ENCODE measurements around the gene DELE1.
"Not testable (repeated sequence)": the region's sequence is repeated elsewhere in the genome, so short reads cannot be mapped to it uniquely, and the experiment has no call there.

Gene DELE1

GRCh38 chr5:141922827-141923447 is 734 bp upstream of the DELE1 start:
- not testable (repeated sequence) for DNase-seq (ENCODE audit: low read depth)

- no peak for DNase-seq (ENCODE audit: low read depth)
These were observed 2.8 kb downstream of the DELE1 start for GRCh38 chr5:141926434-141926833.

DNA sequence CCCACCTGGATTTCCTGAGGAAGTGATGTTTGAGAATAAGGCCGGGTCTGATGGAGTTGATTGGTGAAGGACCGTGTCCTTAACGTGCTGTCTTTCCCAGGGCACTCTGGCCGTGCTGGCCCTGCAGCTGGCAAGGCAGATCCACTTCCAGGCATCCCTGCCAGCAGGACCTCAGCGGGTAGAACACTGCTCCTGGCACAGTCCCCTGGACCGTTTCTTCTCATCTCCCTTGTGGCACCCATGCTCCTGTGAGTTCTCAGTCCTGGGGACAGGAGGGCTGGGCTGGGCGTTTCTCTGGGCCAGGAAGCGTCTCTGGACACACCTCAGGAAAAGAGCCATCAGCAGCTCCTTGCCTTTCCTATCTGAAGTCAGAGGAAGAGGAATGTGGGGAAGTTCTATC is 4.4 kb downstream of the DELE1 start:
- DNase-seq (ENCODE audit: low read depth) = no peak

- no peak for DNase-seq (ENCODE audit: low read depth)
These were observed 5.9 kb downstream of the DELE1 start for GRCh38 chr5:141929398-141930058.

DNA sequence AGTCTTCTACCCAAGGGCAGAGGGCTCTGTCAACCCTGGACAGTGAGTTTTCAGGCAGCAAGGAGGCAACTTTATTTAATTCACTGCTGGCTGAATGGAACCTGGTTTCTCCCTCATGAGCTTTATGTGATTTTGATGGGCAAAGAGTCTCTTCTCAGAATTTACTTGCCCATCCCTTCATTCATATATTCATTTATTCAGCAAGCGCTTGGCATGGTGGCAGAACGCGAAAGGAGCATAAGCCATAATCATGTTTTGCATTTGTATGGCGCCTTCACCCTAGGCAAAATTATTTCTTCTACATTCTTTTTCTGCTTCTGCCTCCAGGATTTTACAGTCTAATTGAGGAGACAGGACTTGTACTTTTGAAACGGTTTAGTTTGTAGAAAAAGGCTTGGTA is 8.0 kb downstream of the DELE1 start:
- no peak for DNase-seq (ENCODE audit: low read depth)

DNA sequence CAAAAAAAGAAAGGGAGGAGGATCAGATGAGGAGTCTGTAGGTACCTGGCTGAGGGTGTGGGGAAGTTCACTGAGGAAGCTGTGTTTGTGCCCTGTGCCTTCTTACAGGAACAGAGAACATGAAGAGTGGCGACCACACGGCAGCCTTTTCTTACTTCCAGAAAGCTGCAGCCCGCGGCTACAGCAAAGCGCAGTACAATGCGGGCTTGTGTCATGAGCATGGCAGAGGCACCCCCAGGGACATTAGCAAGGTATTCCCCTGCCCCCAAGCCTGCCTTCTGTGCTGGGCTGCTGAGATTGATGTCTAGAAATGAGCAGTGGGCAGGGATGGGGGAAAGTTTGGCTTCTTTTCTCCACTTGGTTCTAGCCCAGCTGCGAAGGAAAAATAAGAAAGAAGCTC is 9.5 kb downstream of the DELE1 start:
- DNase-seq (ENCODE audit: low read depth) = no peak

DNA sequence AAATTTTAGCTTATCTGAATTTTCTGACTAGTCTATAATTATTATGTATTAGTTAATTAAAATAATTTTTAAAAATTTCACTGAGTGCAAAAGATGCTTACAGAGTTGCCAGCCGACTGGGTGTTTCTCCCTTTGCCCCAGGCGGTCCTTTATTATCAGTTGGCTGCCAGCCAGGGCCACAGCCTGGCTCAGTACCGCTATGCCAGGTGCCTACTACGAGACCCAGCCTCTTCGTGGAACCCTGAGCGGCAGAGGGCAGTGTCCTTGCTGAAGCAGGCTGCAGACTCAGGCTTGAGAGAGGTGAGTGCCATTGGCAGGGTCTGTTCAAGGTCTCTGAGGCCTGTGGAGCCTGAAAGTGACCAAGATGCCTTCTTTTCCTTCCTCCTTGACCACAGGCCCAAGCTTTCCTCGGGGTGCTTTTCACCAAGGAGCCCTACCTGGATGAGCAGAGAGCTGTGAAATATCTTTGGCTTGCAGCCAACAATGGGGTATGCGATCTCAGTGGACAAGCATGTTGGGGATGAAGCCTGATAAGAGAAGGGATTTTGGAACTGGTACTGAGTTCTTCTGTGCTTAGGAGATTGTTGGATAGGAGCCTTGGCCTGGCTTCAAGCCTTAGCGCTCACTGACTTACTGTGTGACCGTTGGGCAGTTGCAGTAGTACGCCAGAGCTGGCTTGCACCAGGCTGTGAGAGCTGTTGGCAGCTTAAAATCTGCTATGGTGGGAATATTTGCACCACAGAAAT is 10.6 kb downstream of the DELE1 start:
- DNase-seq (ENCODE audit: low read depth) = no peak

- DNase-seq (ENCODE audit: low read depth) = no peak
These were observed 11.9 kb downstream of the DELE1 start for GRCh38 chr5:141935538-141935937.

DNA sequence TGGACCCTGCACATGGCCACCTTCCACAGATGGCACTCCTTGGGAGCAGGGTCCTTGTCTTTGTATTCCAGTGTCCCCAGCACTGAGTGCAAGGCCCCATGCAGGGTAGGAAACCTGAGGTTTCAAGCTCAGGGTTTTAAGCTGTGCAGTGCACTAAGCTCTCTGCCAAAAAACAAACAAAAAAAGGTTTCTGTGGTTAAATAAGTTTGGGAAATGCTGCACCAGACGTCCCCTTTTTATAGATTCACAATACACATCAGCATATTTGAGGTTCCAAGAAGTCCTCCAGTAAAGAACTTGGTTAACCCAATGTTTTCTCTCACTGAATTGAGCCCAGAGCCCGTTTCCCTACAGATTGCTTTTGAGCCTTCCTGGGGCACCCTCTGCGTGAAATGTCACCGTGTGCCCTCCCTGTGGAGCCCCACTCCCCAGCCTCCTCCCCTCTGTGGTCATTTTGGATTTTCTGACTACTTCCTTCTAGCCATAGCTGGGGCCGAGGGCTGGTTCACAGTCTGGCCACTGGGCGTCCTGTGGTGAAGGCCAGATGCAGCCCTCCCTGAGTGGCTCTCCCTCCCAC is 17.1 kb downstream of the DELE1 start:
- DNase-seq (ENCODE audit: low read depth) = no peak

DNA sequence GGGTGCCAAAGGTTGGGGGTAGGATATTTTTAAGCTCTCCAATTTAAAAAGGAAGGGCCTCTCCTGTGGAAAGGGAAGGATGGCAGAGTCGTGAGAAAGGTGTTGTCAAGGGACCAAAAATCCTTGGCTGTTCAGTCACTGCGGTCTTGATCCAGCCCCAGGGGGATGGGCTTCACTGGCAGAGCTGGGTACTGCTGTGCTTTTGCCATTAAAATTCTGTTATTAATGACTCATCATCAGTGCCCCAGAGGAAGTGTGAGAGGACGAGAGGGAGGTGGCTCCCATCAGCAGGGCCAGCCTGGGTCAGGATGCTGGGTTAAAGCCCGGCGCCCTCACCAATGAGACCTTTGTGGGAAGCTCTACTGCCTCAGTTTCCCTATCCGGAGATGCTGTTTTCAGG is 17.6 kb downstream of the DELE1 start:
- DNase-seq (ENCODE audit: low read depth) = no peak

GRCh38 chr5:141941779-141942178 is 18.1 kb downstream of the DELE1 start:
- no peak for DNase-seq (ENCODE audit: low read depth)

GRCh38 chr5:141942185-141942857 is 18.6 kb downstream of the DELE1 start:
- DNase-seq (ENCODE audit: low read depth) = no peak

GRCh38 chr5:141944076-141944475 is 20.4 kb downstream of the DELE1 start:
- no peak for DNase-seq (ENCODE audit: low read depth)

GRCh38 chr5:141945511-141946051 is 21.9 kb downstream of the DELE1 start:
- DNase-seq (ENCODE audit: low read depth) = no peak

GRCh38 chr5:141947316-141947715 is 23.6 kb downstream of the DELE1 start:
- no peak for DNase-seq (ENCODE audit: low read depth)

DNA sequence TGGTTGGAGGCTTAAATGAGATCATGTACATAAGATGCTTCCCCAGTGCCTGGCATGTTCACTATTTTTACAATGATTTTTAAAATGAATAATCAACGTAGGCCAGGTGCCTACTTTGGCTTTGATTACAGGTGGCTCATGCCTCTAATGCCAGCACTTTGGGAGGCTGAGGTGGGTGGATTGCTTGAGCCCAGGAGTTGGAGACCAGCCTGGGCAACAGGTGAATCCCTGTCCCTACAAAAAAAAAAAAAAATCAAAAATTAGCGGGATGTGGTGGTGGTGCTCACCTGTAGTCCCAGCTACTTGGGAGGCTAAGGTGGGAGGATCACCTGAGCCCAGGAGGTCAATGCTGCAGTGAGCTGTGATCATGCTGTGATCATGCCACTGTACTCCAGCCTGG is 25.1 kb downstream of the DELE1 start:
- no peak for DNase-seq (ENCODE audit: low read depth)

DNA sequence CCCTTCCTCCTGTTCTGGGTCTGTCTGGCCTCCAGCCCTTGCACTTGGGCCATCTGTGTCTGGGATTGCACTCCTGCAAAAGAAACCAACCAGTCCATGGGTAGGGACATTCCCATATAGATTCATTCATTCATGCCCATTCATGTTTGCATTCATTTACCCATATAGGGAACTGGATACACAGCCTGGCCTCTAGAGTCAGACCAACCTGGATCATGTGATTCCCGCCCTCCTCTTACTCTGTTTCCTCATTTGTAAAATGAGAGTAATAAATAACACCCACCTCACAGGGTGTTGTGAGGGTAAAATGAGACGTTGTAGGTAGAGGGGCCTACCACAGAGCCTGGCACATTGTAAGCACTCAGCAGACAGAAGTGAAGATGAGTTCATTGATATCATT is 25.8 kb downstream of the DELE1 start:
- no peak for DNase-seq (ENCODE audit: low read depth)

DNA sequence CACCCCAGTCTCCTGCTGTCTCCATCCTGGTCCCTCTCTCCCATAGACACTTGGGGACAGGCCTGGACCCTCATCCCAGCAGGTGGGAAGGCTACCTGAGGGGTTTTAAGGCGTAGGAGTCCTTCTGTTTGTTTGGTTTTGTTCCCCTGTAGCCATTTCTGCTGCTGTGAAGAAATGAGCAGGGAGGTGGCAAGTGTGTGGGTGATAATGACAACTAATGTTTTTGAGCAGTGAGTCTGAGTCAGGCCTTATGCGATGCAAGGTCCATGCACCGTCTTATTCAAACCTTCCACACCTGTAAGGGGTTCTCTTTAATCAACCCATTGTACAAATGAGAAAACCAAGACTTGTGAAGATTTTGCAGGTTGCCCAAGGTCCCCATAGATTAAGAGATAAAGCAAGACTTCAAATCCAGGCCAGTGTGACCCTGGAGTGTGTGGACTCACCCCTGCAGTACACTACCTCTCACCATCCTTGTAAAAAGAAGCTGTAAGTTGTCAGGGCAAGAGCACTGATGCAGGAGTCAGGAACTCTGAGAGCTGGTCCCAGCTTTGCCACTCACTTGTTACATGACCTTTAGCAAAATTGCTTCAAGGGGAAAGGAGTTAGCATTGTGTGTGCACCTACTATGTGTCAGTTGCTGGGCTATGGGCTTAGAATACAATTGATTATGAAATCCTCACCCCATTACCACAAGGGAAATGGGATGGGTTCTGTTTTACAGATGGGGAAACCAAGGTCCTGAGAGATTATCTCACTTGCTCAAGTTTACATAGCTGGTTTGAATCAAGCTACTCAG is 26.7 kb downstream of the DELE1 start:
- no peak for DNase-seq (ENCODE audit: low read depth)

DNA sequence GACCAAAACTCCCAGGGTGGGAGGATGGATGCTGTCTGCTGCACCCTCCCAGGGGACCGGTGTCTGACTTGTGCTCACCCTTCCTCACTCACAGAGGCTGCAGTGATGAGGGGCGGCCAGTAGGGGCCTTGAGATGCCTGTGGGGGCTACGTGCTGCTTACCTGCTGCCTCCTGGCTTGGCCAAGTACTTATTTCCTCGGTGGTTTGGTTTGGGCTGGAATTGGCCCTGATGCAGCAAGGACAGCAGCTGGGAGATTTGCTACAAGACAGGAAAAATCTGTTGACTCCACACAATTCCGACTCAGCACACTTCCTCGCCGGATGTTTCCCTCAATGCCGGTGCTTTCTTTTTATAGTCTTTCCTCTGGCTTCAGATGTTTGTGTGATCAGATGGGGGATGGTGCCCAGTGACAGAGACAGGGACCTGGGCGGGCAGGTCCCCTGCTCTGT is 27.7 kb downstream of the DELE1 start:
- DNase-seq (ENCODE audit: low read depth) = no peak

DNA sequence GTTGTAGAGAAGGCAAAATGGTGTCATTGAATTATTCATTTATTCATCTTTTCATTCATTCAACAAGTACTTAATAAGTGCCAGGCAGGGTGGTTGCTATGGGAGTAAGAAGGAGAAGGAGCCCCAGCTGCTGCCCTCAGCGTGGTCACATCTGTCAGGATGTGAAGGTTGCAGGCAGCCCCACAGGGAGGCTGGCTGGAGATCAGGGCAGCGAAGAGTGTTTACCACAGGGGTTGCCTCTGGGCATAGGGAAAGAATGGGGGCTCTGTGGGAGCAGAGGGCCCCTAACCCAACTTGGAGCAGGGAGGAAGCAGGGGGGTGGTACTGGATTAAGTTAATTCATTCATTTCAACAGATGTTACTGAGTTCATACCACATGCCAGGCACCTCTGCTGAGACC is 28.3 kb downstream of the DELE1 start:
- no peak for DNase-seq (ENCODE audit: low read depth)

DNA sequence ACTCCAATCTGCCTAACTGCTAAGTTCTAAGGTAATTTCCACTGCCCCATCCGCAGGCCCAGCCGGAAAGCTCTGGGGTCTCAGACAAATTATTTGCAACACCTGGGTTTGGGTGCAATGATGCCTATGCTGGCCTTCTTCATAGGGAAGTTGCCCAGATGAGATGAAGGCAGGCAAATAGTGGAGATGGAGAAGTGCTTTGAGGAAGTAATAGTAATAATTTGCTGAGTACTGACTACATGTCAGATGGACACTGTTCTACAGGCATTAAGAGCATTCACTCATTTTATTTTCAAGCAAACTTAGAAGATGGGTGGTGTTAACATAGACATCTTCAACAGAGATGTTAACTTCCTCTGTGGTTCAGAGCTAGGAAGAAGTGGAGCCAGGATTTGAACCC is 30.5 kb downstream of the DELE1 start:
- DNase-seq (ENCODE audit: low read depth) = no peak

Measured in stimulated activated CD8-positive, alpha-beta memory T cell treated with anti-CD3 and anti-CD28 coated beads, Interleukin-12 subunit alpha, Interleukin-12 subunit beta, amount 100 ng/mL, for 1 hour (primary cell).